Measurements from ENCODE around the gene POMGNT2. TPM values are rescaled to one million over a fixed set of nuclear protein-coding genes. Genes with fewer than 3 reads are reported as not detected.

POMGNT2 gene
- total and polyA plus RNA-seq, 10 of the 15 experiments (the other 5 are each of a cell fraction or from before 2014, with no cell fraction given): 0.02 to 1.7 (median 0.17) TPM; not detected in 1

DNA sequence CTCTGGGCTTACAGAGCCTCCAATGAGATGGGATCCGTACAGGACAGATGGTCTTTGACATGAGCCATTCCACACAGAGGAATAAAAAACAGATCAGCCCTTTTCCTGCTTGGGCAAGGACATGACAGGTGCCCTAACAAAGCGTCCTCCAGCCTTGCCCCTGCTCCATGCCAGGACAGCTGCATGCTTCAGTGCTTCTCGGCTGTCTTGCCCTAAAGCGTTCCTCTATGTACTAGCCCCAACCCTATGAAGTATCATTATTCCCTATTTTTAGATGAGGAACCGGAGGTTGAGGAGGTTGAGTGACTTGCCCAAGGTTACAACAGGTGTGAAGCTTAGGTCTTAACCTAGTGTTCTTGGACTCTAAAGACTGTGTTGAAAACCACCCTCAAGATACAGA lies 10.5 kb downstream of the POMGNT2 start:
- RAD21 ChIA-PET (ENCODE audit: unreplicated experiment): no interaction called here
- SMC1A ChIA-PET (ENCODE audit: uncharacterized antibody, unreplicated experiment): no interaction called here
- no TSS peak for BruUV-seq (replicated peaks)
- peaks cover 0 to 3% of the 10 kb centered on the region in 2 experiments; a peak in 2 of 4 replicates for H3K27me3 ChIP-seq (replicated peaks in 1 of 2; ENCODE audit: control insufficient read depth in 2 of 2, insufficient read depth in 2 of 2, low read length in 1 of 2)
- in situ Hi-C loops (cut with MboI) (no loop called here), intact Hi-C loops (cut with micrococcal nuclease; ENCODE audit: unreplicated experiment) (no loop called here)
- CTCF ChIA-PET: no interaction called here
- H3K27ac ChIP-seq (ENCODE audit: control insufficient read depth, insufficient read depth): no peak overlapping the region
- no peaks in the 10 kb centered on the region for H3K4me1 ChIP-seq (ENCODE audit: control insufficient read depth, insufficient read depth, low read length)
- H4K20me1 ChIP-seq (ENCODE audit: control insufficient read depth, insufficient read depth): no peaks in the 10 kb centered on the region
- ATAC-seq (no peak), DNase-seq (ENCODE audit: low read depth, low spot score) (no peak), FAIRE-seq (no peak)
- 11% methylated on average over 5 of the region's 5 CpGs for WGBS (ENCODE audit: insufficient coverage, insufficient replicate concordance, low lambda C conversion rate, missing lambda C conversion rate)
- H3K36me3 ChIP-seq (ENCODE audit: control insufficient read depth in 2 of 2, insufficient read depth in 2 of 2, low read length in 1 of 2): no peaks in the 10 kb centered on the region
- POLR2A ChIA-PET: no interaction called here
- no peaks in the 10 kb centered on the region for H3K9me3 ChIP-seq (replicated peaks; ENCODE audit: control insufficient read depth, insufficient read depth, low read length)
- no peak overlapping the region for H3K4me2 ChIP-seq (ENCODE audit: control insufficient read depth, insufficient read depth)
- no peaks in the 10 kb centered on the region for H3K79me2 ChIP-seq (ENCODE audit: control insufficient read depth, insufficient read depth, low read length)
- no peak overlapping the region for H3K4me3 ChIP-seq
- TF ChIP-seq SMAD1 (IDR thresholded peaks at IDR 0.05; ENCODE audit: low read depth, partially characterized antibody) (no peak), RB1 (IDR thresholded peaks at IDR 0.05; ENCODE audit: borderline replicate concordance) (no peak), IRF3 (IDR thresholded peaks at IDR 0.05) (no peak)
- H2AFZ ChIP-seq (ENCODE audit: control insufficient read depth, low read depth, low read length): no peak overlapping the region
- H3K9ac ChIP-seq (ENCODE audit: control insufficient read depth, insufficient read depth, low read length): no peak overlapping the region

- DNase-seq (ENCODE audit: low read depth, low spot score) (no peak), ATAC-seq (no peak), FAIRE-seq (no peak)
- RAD21 ChIA-PET (ENCODE audit: unreplicated experiment): no interaction called here
- TF ChIP-seq MYB (IDR thresholded peaks at IDR 0.05; ENCODE audit: borderline replicate concordance, low read depth, low read length): no peak
- TF ChIP-seq SMARCA5 (IDR thresholded peaks at IDR 0.05): no peak
- TF ChIP-seq E2F4 (IDR thresholded peaks at IDR 0.05; ENCODE audit: low read depth, low read length): no peak
- TF ChIP-seq NFXL1 (IDR thresholded peaks at IDR 0.05; ENCODE audit: borderline replicate concordance): no peak
- no peak for TF ChIP-seq EGR1 (IDR thresholded peaks at IDR 0.05; ENCODE audit: borderline replicate concordance in 1 of 2, low read depth in 2 of 2, low read length in 2 of 2)
- no peak for TF ChIP-seq IKZF1 (conservative IDR thresholded peaks at IDR 0.05)
- H3K27ac ChIP-seq (ENCODE audit: control insufficient read depth, insufficient read depth): no peak overlapping the region
- no TSS peak for BruUV-seq (replicated peaks)
- 5% methylated on average over 4 of the region's 4 CpGs for WGBS (ENCODE audit: insufficient coverage, insufficient replicate concordance, low lambda C conversion rate, missing lambda C conversion rate)
- no peaks in the 10 kb centered on the region for H3K79me2 ChIP-seq (ENCODE audit: control insufficient read depth, insufficient read depth, low read length)
- H3K4me2 ChIP-seq (ENCODE audit: control insufficient read depth, insufficient read depth): no peak overlapping the region
- no peaks in the 10 kb centered on the region for H3K9me3 ChIP-seq (replicated peaks; ENCODE audit: control insufficient read depth, insufficient read depth, low read length)
- no peak overlapping the region for H3K4me3 ChIP-seq
- intact Hi-C loops (cut with micrococcal nuclease; ENCODE audit: unreplicated experiment) (no loop called here), in situ Hi-C loops (cut with MboI) (no loop called here)
- CTCF ChIA-PET: no interaction called here
- peaks cover 0 to 3% of the 10 kb centered on the region in 2 experiments; a peak in 2 of 4 replicates for H3K27me3 ChIP-seq (replicated peaks in 1 of 2; ENCODE audit: control insufficient read depth in 2 of 2, insufficient read depth in 2 of 2, low read length in 1 of 2)
- H3K4me1 ChIP-seq (ENCODE audit: control insufficient read depth, insufficient read depth, low read length): no peaks in the 10 kb centered on the region
- H2AFZ ChIP-seq (ENCODE audit: control insufficient read depth, low read depth, low read length): no peak overlapping the region
- no peaks in the 10 kb centered on the region for H3K36me3 ChIP-seq (ENCODE audit: control insufficient read depth in 2 of 2, insufficient read depth in 2 of 2, low read length in 1 of 2)
- H3K9ac ChIP-seq (ENCODE audit: control insufficient read depth, insufficient read depth, low read length): no peak overlapping the region
- POLR2A ChIA-PET: no interaction called here
- SMC1A ChIA-PET (ENCODE audit: uncharacterized antibody, unreplicated experiment): no interaction called here
- H4K20me1 ChIP-seq (ENCODE audit: control insufficient read depth, insufficient read depth): no peaks in the 10 kb centered on the region
These were observed 11.0 kb downstream of the POMGNT2 start for GRCh38 chr3:43094851-43095250.
